HG03196 (cell line): Measurements from ENCODE around the gene MAGI2.

Experiments
- ATAC-seq: cut with Tn5 transposase; IDR thresholded peaks from one replicate; pipeline ENCODE4 v1.9.1; 2021; ENCODE audit not compliant: unreplicated experiment

Gene MAGI2

GRCh38 chr7:79381921-79382320 lies 71.5 kb downstream of the MAGI2 start:
- no peak for ATAC-seq

GRCh38 chr7:79377097-79377496 lies 76.4 kb downstream of the MAGI2 start:
- ATAC-seq: no peak

GRCh38 chr7:79376299-79377025 lies 77.0 kb downstream of the MAGI2 start:
- no peak for ATAC-seq

- no peak for ATAC-seq
Measured at GRCh38 chr7:79361214-79361613, 92.3 kb downstream of the MAGI2 start.

- ATAC-seq: no peak
Measured at GRCh38 chr7:79359827-79360226, 93.6 kb downstream of the MAGI2 start.

DNA sequence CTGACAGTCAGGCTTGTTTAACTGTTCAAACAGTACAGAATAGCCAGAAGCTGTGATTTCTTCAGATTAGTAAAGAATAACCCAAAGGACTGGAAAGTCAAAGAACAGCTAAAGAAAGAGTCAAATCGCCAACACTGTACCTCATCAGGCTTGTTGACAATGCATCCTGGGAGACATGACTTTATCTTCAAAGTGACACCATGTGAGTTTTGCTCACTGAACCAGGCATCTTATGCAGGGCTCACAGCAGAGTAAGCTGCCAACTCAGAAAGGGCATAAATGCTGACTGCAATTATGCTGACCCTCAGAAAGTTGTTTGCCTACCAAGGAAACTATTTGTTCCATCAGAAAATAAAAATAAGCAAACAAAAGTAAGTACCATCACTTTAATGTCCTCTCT lies 96.4 kb downstream of the MAGI2 start:
- ATAC-seq: no peak

- ATAC-seq: no peak
Measured at GRCh38 chr7:79353720-79354468, 99.6 kb downstream of the MAGI2 start.

DNA sequence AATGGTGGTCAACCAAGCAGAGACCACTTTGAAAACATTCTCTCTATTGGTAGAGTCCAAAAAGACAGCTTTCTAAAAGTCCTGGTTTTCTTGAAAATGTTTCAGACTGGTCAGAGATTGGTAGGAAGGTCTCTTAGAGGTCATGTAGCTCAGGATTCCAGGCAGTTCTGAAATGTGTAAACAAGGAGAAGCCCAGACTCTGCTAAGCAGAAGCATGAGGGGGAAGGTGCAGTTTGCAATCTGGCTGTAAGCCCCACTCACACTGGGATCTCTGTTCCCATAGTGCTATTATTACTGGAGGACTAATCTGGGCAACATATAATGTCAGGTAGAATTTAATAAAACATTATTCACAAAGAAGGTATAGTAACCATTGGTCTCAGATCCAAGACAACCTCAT lies 101.1 kb downstream of the MAGI2 start:
- no peak for ATAC-seq

DNA sequence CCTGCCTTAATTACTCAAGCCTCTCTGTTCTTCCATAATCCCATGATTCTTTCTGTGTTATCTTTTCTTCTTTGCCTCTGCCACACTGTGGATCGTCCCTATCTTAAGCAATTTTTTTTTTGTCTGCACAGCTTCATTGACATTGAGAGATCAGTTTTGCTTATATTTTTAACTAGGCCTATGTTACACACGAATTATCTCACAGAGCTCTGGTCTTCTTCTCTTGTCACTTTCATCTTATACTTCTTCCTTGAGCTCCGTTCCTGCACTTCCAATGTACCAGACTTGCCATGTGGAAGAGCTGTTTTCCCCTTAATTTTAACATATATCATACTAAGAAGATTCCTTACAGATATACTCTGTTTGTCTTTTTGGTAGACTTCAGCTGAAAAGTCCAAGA lies 106.1 kb downstream of the MAGI2 start:
- ATAC-seq: no peak

GRCh38 chr7:79341902-79342301 lies 111.6 kb downstream of the MAGI2 start:
- ATAC-seq: no peak

- no peak for ATAC-seq
Measured at GRCh38 chr7:79340212-79340611, 113.3 kb downstream of the MAGI2 start.

DNA sequence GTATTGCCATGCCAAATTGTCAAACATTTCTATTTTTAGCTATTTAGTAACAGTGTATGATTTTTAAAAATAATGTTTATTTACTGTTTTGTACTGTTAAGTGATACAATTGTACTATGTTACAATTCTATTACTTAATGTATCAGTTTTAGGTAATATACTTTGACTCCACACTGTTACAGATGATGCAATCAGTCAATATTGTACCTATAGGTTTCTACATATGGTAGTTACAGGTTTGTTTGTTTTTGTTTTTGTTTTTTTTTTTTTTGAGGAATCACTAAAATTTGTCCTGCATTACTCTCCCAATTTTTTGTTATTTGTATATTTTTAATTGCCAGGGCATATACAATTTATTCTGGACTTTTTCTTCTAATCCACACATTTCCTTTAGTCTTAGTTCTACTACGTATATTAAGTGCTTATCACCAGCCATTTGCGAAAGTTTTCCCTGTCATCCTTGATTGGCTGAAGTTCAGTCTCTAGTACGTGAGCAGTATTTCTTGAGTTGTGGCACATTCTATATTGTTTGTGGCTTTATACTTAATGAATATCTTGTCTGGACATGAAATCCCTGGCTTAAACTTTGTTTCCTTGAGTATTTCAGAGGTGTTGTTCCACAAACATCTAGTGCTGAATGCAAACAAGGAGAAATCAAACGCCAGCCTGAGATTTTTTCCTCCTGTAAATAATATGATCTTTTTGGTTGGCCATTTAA lies 114.1 kb downstream of the MAGI2 start:
- no peak for ATAC-seq

- ATAC-seq: no peak
Measured at GRCh38 chr7:79337717-79338116, 115.8 kb downstream of the MAGI2 start.

GRCh38 chr7:79334841-79335240 lies 118.6 kb downstream of the MAGI2 start:
- ATAC-seq: no peak

GRCh38 chr7:79334334-79334733 lies 119.1 kb downstream of the MAGI2 start:
- ATAC-seq: no peak

GRCh38 chr7:79332091-79332490 lies 121.4 kb downstream of the MAGI2 start:
- no peak for ATAC-seq

GRCh38 chr7:79329464-79329863 lies 124.0 kb downstream of the MAGI2 start:
- ATAC-seq: no peak

DNA sequence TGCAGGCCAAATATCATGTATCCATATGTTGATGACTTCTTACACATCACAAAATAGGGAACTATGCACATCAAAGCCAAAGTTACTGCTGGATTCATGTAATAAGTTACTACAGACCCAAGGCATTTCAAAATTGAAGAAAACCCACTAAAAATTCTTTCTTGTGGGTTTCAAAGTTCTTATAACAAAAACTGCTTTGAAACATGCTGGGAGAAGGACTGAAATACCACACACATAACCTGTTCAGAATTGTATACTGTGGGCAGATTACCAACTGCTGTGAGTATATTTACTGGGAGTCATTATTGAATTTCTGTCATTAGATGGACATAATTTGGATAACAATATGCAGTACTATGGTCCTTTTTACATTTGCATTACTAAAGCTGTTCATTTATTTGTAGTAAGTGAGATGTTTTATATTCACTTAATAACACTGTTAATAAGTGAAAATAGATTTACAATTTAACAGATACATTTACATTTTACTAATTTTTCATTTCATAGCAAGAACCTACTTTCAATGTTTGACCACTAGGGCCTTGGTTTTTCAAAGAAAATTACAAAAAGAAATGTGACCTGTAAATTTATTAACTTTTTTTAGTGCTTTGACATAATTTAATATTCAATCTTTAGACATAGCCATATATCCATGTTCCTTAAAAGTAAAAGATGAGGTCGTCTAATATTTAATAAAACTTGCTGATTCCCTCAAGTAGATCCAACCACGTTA lies 132.6 kb downstream of the MAGI2 start:
- no peak for ATAC-seq

GRCh38 chr7:79319369-79319768 lies 134.1 kb downstream of the MAGI2 start:
- no peak for ATAC-seq

DNA sequence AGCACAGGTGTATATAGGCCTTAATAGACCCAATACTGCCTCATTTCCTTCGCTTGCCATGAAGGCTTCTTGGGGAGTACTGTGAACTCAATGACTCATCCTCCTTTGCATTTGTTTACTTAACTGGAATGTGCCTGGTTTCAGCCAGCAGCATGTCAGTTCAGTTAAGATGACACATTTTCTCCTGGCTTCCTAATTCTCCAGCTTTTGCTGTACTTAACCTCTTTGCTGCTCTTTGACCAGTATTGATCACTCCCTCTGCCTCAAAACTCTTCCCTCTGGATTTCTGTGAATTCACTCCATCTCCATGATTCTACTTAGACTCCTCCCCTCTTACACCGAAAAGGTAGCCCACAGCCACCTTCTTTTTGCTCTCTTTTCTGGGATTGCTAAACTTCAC lies 135.7 kb downstream of the MAGI2 start:
- no peak for ATAC-seq

DNA sequence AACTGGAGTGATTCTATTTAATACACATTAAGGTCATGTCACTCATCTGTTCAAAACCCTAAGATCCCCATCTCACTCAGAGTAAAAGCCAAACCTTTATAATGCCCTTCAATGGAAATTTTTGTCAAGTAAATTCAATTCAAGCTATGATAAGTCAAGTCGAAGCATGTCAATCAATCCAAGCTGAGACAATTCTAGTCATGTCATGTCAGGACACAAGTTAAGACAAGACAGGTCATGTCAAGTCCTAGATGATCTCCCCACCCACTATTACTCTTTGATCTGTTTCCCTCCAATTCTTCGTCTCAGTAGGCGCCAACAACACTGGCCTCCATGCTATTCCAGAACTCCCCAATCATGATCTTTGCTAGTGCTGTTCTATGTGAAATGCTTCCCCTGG lies 141.4 kb downstream of the MAGI2 start:
- no peak for ATAC-seq
